Activated CD4-positive, alpha-beta T cell treated with anti-CD3 and anti-CD28 coated beads for 36 hours (primary cell): ENCODE measurements around the gene CLCN7. TPM values are rescaled to one million over a fixed set of nuclear protein-coding genes. Genes with fewer than 3 reads are reported as not detected.
A peak's percentile ranks its signal among the peaks of the same experiment; 100 is the strongest.

Experiments
- ATAC-seq: fragments of 200-7000 bp; cut with Tn5 transposase; one replicate; pipeline ENCODE4 v1.10.0; 2021; ENCODE audit warnings: mild to moderate bottlenecking, moderate library complexity
- CTCF ChIA-PET: fragments of 350-600 bp; sonication (Branson Sonifier 250); formaldehyde crosslinking; loops from one replicate; lab custom pipeline; 2021; ENCODE audit warnings: antibody characterized with exemption; lab: Charles Lee
- POLR2A ChIA-PET: fragments of 350-600 bp; sonication (Branson Sonifier 250); formaldehyde crosslinking; loops from one replicate; lab custom pipeline; 2021; ENCODE audit warnings: antibody characterized with exemption, inconsistent platforms; lab: Charles Lee
- DNase-seq: peaks from one replicate; pipeline ENCODE4 v3.0.0-alpha.2; 2020
- H3K27ac Mint-ChIP-seq: one replicate; pipeline ENCODE4 v1.8.0; 2021; ENCODE audit warnings: mixed read lengths
- H3K27me3 Mint-ChIP-seq: one replicate; pipeline ENCODE4 v1.8.0; 2021; ENCODE audit warnings: mixed read lengths
- H3K36me3 Mint-ChIP-seq: one replicate; pipeline ENCODE4 v1.8.0; 2021; ENCODE audit warnings: low read depth, mixed read lengths
- H3K4me1 Mint-ChIP-seq: one replicate; pipeline ENCODE4 v1.8.0; 2021; ENCODE audit warnings: mixed read lengths
- H3K4me3 Mint-ChIP-seq: one replicate; pipeline ENCODE4 v1.8.0; 2021; ENCODE audit warnings: mild to moderate bottlenecking, moderate library complexity, mixed read lengths
- H3K9me3 Mint-ChIP-seq: one replicate; pipeline ENCODE4 v1.8.0; 2021; ENCODE audit warnings: low read depth, mixed read lengths
- intact Hi-C, 2 experiments: fragments of 100-400 bp; cut with DNase I in 1 of 2; cut with micrococcal nuclease in 1 of 2; formaldehyde crosslinking; loops; one replicate each; pipeline versions ENCODE4 v1.14.2 to v1.15.1; 2022 to 2024; cut with DNase I, micrococcal nuclease
- total RNA-seq, 2 experiments: library from RNA; stranded (reverse); gene quantifications; one replicate each; pipeline ENCODE4 v1.2.3, GENCODE V29; 2021

The CLCN7 gene
- total RNA-seq, 2 experiments from 2014 or later, result 29.9 to 33.7 TPM

- intact Hi-C loops, result no loop called here
Measured at GRCh38 chr16:1416521-1416941, 58.3 kb downstream of the CLCN7 start.

DNA sequence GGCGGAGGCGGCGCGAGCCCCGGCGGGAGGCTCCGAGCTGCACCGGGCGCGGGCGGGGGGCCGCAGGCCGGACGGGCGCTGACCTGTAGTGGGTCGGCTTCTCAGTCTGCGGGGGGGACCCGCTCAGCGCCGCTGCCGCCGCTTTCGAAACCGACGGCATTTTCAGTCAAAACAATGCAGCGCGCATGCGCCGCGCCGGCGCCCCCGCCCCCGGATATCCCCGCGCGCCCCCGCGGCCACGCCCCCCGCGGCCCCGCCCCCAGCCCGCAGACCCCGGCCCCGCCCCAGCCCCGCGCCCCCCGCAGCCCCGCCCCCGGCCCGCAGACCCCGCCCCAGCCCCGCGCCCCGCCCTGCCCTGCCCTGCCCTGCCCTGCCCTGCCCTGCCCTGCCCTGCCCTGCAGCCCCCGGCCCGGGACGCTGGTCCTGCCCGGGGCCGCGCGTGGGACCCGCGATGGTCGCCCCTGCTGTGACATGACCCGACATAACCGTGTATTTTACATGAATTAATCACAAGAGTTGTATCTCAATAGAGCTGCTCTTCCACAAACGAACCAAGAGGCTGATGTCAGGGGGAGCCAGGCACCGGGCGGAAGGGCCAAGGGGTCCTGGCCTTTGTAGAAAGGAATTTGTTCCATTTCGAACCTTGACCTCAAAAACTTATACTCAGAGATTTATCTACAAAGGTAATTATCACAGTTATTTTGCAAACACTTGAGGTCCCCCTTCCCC, 60.1 kb downstream of the CLCN7 start, which contains the start of gene UNKL:
Gene UNKL (minus strand): TSS at position 173 of the 729 bp plus-strand sequence. CDS start 13 bp downstream, at position 160.
- H3K27me3 Mint-ChIP-seq, result no peaks in the 10 kb centered on the region
- H3K4me1 Mint-ChIP-seq, result peaks cover 21% of the 10 kb centered on the region
- intact Hi-C loops, result loop anchor here (1.0 to 5.0 kb wide), 5 partner anchors 35 to 827 kb away; partner anchors contain the start of genes FAHD1 (in 1 of the 2), HAGH (in 1 of the 2) and UBE2I (in 1 of the 2)
- ChIA-PET CTCF (interaction anchor here (0.5 kb wide), 1 partner anchor 1300 kb away, joined by 3 read pairs; no protein-coding TSS in a partner anchor), POLR2A (interaction anchor here (0.6 kb wide), 1 partner anchor 608 kb away, joined by 5 read pairs; no protein-coding TSS in a partner anchor)
- ATAC-seq (peak; percentile 64), DNase-seq (peak; percentile 91)
- H3K27ac Mint-ChIP-seq, result peak within 1 kb of the TSS; percentile 81
- peaks cover 4% of the 10 kb centered on the region for H3K36me3 Mint-ChIP-seq
- no peaks in the 10 kb centered on the region for H3K9me3 Mint-ChIP-seq
- H3K4me3 Mint-ChIP-seq, result peak within 1 kb of the TSS; percentile 81

More at GRCh38 chr16:1416521-1416941, 58.3 kb downstream of the CLCN7 start:
- DNase-seq, result no peak
- Mint-ChIP-seq H3K4me3 (no peak overlapping the region), H3K27ac (no peak overlapping the region), H3K9me3 (no peaks in the 10 kb centered on the region), H3K36me3 (peaks cover 7% of the 10 kb centered on the region), H3K27me3 (no peaks in the 10 kb centered on the region), H3K4me1 (peaks cover 26% of the 10 kb centered on the region)
- no peak for ATAC-seq
- CTCF ChIA-PET, result interaction anchor here (0.7 kb wide), 1 partner anchor 9 kb away, joined by 3 read pairs; no protein-coding TSS in a partner anchor
- POLR2A ChIA-PET, result no interaction called here

DNA sequence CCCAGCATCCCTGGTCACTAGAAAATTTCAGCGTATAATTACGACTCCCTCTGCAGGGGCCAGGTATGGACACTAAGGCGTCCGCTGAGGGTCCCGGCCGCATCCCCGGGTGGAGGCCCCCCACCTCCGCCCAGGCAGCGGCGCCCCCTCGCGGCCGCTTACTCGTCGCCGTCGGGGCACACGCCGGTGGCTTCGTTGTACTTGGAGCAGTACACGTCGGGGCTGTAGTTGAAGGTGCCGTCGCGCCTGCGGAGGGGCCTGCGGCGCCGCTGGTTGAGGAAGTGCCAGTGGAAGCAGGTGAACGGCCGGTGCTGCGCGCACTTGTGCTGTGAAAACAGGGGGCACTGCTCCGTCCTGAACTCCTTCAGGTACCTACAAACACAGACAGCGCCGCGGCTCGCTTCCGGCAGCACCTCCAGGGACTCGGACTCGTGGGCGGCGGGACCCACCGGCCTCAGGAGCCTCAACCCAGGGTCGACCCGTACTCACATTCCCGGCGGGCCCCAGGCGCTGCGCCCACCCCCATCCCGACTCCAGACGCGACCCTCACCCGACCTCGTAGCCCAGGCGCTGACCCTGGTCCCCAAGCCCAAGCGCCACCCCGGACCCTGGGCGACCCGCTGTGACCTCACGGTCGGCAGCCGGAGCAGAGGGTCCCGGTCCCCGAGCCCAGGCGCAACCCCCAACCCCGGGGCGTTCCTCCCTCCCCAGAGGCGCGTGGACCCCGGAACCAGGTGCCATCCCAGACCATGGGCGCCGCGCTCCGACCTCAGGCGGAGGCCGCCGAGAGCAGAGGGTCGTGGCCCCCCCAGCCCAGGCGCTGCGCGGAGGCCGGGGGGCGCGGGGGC, 60.9 kb downstream of the CLCN7 start:
- Mint-ChIP-seq H3K4me1 (peaks cover 24% of the 10 kb centered on the region), H3K27me3 (no peaks in the 10 kb centered on the region), H3K9me3 (no peaks in the 10 kb centered on the region), H3K36me3 (peaks cover 4% of the 10 kb centered on the region), H3K27ac (peak overlapping the region; percentile 81), H3K4me3 (peak overlapping the region; percentile 81)
- intact Hi-C loops, result loop anchor here (1.0 to 5.0 kb wide), 7 partner anchors 35 to 827 kb away; partner anchors contain the start of genes FAHD1 (in 1 of the 2), GNPTG (in 1 of the 2), HAGH (in 1 of the 2) and TSR3 (in 1 of the 2)
- POLR2A ChIA-PET, result no interaction called here
- ATAC-seq (peak; percentile 72), DNase-seq (peak; percentile 85)
- CTCF ChIA-PET, result interaction anchor here (0.8 to 1.0 kb wide), 2 partner anchors 48 to 102 kb away, joined by 3 read pairs; no protein-coding TSS in a partner anchor

DNA sequence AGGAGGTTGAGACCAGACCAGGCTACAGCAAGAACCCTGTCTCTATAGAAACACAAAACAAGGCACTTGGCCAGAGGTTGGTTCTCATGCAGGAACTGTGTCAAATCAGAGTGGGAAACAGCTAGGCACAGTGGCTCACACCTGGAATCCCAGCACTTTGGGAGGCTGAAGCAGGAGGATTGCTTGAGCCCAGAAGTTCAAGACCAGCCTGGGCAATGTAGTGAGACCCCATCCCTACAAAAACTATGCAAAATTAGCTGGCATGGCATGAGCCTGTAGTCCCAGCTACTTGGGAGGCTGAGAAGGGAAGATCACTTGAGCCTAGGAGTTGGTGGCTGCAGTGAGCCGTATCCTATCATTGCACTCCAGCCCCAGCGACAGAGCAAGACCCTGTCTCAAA, 62.0 kb downstream of the CLCN7 start:
- Mint-ChIP-seq H3K27ac (no peak overlapping the region), H3K4me3 (peak overlapping the region; percentile 81), H3K4me1 (peaks cover 22% of the 10 kb centered on the region), H3K27me3 (no peaks in the 10 kb centered on the region), H3K9me3 (no peaks in the 10 kb centered on the region), H3K36me3 (peaks cover 2% of the 10 kb centered on the region)
- intact Hi-C loops, result loop anchor here (1.0 to 5.0 kb wide), 4 partner anchors 36 to 826 kb away; partner anchors contain the start of genes GNPTG (in 1 of the 2) and TSR3 (in 1 of the 2)
- ATAC-seq, result no peak
- ChIA-PET CTCF (interaction anchor here (0.8 to 1.0 kb wide), 3 partner anchors 16 to 101 kb away, joined by 3 read pairs; no protein-coding TSS in a partner anchor), POLR2A (no interaction called here)
- DNase-seq, result no peak

DNA sequence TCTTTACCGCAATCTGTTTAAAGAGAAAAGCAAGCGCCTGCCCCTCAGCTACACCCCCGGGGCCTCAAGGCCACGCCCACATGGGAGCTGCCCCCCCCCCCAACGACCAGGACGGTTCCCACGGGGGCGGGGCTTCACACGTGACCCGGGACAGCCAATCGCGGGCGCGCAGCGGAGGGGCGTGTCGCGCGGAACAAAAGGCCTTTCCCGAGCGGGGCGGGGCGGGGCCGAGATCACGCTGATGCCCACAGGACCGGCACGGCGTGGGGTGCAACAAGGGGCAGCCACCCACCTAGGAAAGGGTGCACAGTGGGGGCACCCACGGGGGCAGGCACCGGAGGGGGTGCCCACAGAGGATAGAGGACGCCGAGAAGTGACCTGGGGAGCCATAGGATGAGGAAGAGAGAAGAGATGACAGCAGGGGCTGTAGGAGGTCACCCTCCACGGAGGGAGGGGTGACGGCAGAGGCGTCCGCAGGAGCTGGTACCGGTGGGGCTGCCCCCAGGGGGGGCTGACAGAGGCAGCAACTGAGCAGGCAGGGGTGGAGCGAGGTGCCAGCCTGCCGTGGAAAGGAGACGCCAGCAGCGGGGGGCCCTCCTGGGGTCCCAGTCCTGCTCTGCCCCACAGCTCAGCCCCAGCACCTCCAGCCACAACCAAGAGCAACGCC, 66.5 kb downstream of the CLCN7 start:
- H3K27ac Mint-ChIP-seq, result no peak overlapping the region
- no peaks in the 10 kb centered on the region for H3K27me3 Mint-ChIP-seq
- no peaks in the 10 kb centered on the region for H3K9me3 Mint-ChIP-seq

DNA sequence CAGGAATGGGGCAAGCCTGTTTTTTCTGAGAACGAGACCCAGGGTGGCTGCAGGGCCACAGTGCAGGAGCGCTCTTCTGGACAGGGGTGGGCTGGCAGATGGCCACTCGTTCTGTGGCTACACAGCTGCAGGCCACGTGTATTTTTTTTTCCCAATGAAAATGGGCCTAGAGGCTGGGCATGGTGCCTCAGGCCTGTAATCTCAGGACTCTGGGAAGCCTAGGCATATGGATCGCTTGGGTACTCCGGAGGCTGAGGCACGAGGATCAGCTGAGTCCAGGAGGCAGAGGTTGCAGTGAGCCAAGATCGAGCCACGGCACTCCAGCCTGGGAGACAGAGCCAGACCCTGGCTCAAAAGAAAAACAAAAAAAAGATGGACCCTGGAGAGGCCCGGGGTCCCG, 67.1 kb downstream of the CLCN7 start:
- no peaks in the 10 kb centered on the region for H3K27me3 Mint-ChIP-seq
- ChIA-PET POLR2A (interaction anchor here (0.6 to 1.4 kb wide), 3 partner anchors 18 to 51 kb away, joined by 3 to 5 read pairs (median 4); no protein-coding TSS in a partner anchor), CTCF (interaction anchor here (0.6 to 1.9 kb wide), 3 partner anchors 19 to 44 kb away, joined by 3 to 8 read pairs (median 3); no protein-coding TSS in a partner anchor)
- H3K9me3 Mint-ChIP-seq, result no peaks in the 10 kb centered on the region
- DNase-seq (no peak), ATAC-seq (no peak)
- no peaks in the 10 kb centered on the region for H3K36me3 Mint-ChIP-seq
- no peak overlapping the region for H3K27ac Mint-ChIP-seq
- H3K4me1 Mint-ChIP-seq, result peaks cover 18% of the 10 kb centered on the region
- intact Hi-C loops, result loop anchor here in 1 of 2 experiments (1.0 kb wide), 3 partner anchors 28 to 86 kb away; partner anchors contain the start of gene TELO2
- peak overlapping the region; percentile 63 for H3K4me3 Mint-ChIP-seq

More for the DNA sequence above, 66.5 kb downstream of the CLCN7 start:
- peak overlapping the region; percentile 63 for H3K4me3 Mint-ChIP-seq
- peak; percentile 95 for DNase-seq
- peaks cover 18% of the 10 kb centered on the region for H3K4me1 Mint-ChIP-seq
- ChIA-PET CTCF (interaction anchor here (0.6 to 1.9 kb wide), 3 partner anchors 19 to 44 kb away, joined by 3 to 8 read pairs (median 3); no protein-coding TSS in a partner anchor), POLR2A (interaction anchor here (0.6 to 1.4 kb wide), 4 partner anchors 17 to 91 kb away, joined by 3 to 5 read pairs (median 4); no protein-coding TSS in a partner anchor)
- H3K36me3 Mint-ChIP-seq, result no peaks in the 10 kb centered on the region
- intact Hi-C loops, result loop anchor here in 1 of 2 experiments (1.0 kb wide), 3 partner anchors 29 to 85 kb away; partner anchors contain the start of gene TELO2
- peak; percentile 94 for ATAC-seq

- CTCF ChIA-PET, result no interaction called here
- H3K27me3 Mint-ChIP-seq, result no peaks in the 10 kb centered on the region
- no peak overlapping the region for H3K4me3 Mint-ChIP-seq
- peaks cover 9% of the 10 kb centered on the region for H3K4me1 Mint-ChIP-seq
- ATAC-seq, result no peak
- H3K27ac Mint-ChIP-seq, result no peak overlapping the region
- no peaks in the 10 kb centered on the region for H3K9me3 Mint-ChIP-seq
- POLR2A ChIA-PET, result no interaction called here
- peaks cover 3% of the 10 kb centered on the region for H3K36me3 Mint-ChIP-seq
- DNase-seq, result no peak
- intact Hi-C loops, result no loop called here
Measured at GRCh38 chr16:1403733-1404132, 71.1 kb downstream of the CLCN7 start.

DNA sequence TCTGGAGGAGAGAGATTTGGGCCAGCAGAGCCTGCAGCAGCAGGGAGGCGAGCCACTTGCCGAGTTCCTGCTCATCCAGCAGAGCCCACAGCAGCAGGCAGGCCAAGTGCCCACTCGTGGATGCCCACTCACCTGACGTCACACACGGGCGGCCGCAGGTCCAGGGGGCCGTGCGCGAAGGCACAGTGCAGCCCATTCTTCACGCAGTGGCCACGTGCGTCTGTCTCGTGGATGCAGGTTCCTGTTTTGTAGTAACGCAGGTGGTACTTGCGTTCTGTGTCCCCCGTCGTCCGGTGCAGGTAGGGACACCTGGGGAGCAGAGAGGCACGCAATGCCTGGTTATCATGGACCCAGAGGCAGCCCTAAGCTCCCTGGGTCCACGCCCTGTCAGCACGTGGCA, 71.8 kb downstream of the CLCN7 start:
- Mint-ChIP-seq H3K27ac (no peak overlapping the region), H3K9me3 (no peaks in the 10 kb centered on the region), H3K4me1 (peaks cover 5% of the 10 kb centered on the region), H3K36me3 (peaks cover 3% of the 10 kb centered on the region), H3K4me3 (no peak overlapping the region), H3K27me3 (no peaks in the 10 kb centered on the region)
- ChIA-PET CTCF (no interaction called here), POLR2A (no interaction called here)
- no peak for DNase-seq
- ATAC-seq, result no peak
- intact Hi-C loops, result no loop called here

- no peak overlapping the region for H3K27ac Mint-ChIP-seq
- H3K36me3 Mint-ChIP-seq, result peaks cover 3% of the 10 kb centered on the region
- no peak overlapping the region for H3K4me3 Mint-ChIP-seq
- intact Hi-C loops, result no loop called here
- ChIA-PET CTCF (no interaction called here), POLR2A (no interaction called here)
- no peaks in the 10 kb centered on the region for H3K27me3 Mint-ChIP-seq
- DNase-seq, result no peak
- H3K9me3 Mint-ChIP-seq, result no peaks in the 10 kb centered on the region
- H3K4me1 Mint-ChIP-seq, result no peaks in the 10 kb centered on the region
- no peak for ATAC-seq
Measured at GRCh38 chr16:1401758-1402154, 73.1 kb downstream of the CLCN7 start.

DNA sequence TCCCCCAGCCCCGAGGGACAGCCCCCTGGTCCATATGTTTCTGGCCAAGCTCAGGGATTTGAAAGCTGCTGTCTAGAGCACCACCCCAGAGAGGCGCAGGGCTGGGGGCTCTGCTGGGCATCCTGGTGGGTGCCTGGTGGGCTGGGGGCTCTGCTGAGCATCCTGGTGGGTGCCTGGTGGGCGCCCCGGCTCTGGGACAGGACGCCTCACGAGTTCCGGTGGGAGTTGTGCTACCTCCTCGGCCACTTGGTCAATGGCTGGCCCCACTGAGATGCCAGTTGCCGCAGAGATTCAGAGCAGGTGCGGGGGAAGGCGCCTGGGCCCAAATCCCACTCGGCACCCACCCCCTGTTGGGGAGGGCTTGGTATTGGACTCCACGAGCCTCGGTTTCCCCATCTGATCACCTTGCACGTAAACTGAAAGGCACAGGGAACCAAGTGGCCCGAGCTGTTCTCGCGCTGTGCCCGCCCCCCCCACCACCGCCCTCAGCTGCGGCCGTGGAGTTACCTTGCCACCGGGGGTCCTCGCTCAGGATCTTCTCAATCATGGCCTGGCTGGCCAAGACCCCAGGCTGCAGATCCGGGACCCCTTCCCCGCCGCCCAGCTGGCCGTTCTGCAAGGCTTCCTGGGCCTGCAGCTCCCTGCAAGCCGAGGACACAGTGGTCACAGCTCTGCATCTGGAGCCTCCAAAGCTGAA, 73.6 kb downstream of the CLCN7 start:
- Mint-ChIP-seq H3K4me1 (no peaks in the 10 kb centered on the region), H3K27ac (no peak overlapping the region), H3K9me3 (no peaks in the 10 kb centered on the region), H3K4me3 (no peak overlapping the region), H3K27me3 (no peaks in the 10 kb centered on the region), H3K36me3 (peaks cover 3% of the 10 kb centered on the region)
- no peak for ATAC-seq
- DNase-seq, result no peak
- POLR2A ChIA-PET, result no interaction called here
- CTCF ChIA-PET, result no interaction called here
- intact Hi-C loops, result no loop called here
